GM19240 (cell line): Measurements from ENCODE around the gene ZNF101.
A peak's percentile ranks its signal among the peaks of the same experiment; 100 is the strongest.

Source experiments
- DNase-seq: peaks from one replicate; pipeline ENCODE4 v3.0.0; 2011; ENCODE audit warnings: low spot score; ENCODE audit not compliant: insufficient read length

Gene ZNF101

DNA sequence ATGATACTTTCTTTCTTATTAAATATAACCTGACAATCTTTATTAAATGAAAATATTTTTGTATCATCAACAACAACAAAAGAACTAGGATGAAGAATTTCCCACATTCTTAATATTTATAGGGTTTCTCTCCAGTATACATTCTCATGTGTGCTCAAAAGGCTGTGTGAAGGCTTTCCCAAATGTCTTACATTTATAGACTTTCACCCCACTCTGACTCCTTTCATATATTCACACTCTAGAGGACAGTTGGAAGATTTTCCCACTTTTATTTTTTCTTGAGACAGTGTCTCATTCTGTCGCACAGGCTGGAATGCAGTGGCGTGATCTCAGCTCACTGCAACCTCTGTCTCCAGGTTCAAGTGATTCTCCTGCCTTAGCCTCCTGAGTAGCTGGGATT, 41.9 kb downstream of the ZNF101 start:
- DNase-seq, result no peak

GRCh38 chr19:19711306-19711933, 42.8 kb downstream of the ZNF101 start:
- DNase-seq, result no peak

- DNase-seq, result no peak
These were observed 43.5 kb downstream of the ZNF101 start for GRCh38 chr19:19711934-19712828.

GRCh38 chr19:19719798-19720197, 51.2 kb downstream of the ZNF101 start:
- no peak for DNase-seq

GRCh38 chr19:19721896-19722295, 53.3 kb downstream of the ZNF101 start:
- no peak for DNase-seq

GRCh38 chr19:19732579-19733501, 64.2 kb downstream of the ZNF101 start, which contains the start of gene ZNF14:
TSS of gene ZNF14 (minus strand) at chr19:19733112. CDS start at chr19:19732958, 154 bp downstream.
- DNase-seq, result peak; percentile 99
